ENCODE data around the gene PRKCB.
"Not testable (repeated sequence)": the region's sequence is repeated elsewhere in the genome, so short reads cannot be mapped to it uniquely, and the experiment has no call there.

The PRKCB gene

GRCh38 chr16:24235806-24236205, 400.0 kb downstream of the PRKCB start:
- no peak overlapping the region for H3K4me2 ChIP-seq
- H3K9ac ChIP-seq: no peak overlapping the region
- H3K27me3 ChIP-seq (ENCODE audit: insufficient read depth, low read depth): no peaks in the 10 kb centered on the region
- H3K4me1 ChIP-seq (ENCODE audit: low read depth, poor library complexity, severe bottlenecking): no peaks in the 10 kb centered on the region
- TF ChIP-seq CTCF (conservative IDR thresholded peaks at IDR 0.05; ENCODE audit: low read depth, low read length): no peak
- no peak overlapping the region for H2AFZ ChIP-seq (ENCODE audit: low read depth)
- no peak overlapping the region for H3K4me3 ChIP-seq (IDR thresholded peaks at IDR 0.05; ENCODE audit: insufficient read depth, low read depth, low read length)
- H3K36me3 ChIP-seq (ENCODE audit: insufficient read depth): no peaks in the 10 kb centered on the region
- no peaks in the 10 kb centered on the region for H4K20me1 ChIP-seq (ENCODE audit: insufficient read depth)
- H3K27ac ChIP-seq: no peak overlapping the region
- H3K79me2 ChIP-seq (ENCODE audit: insufficient read depth, low read depth): no peaks in the 10 kb centered on the region

- not testable (repeated sequence) for H3K4me1 ChIP-seq (ENCODE audit: low read depth, poor library complexity, severe bottlenecking); H3K36me3 ChIP-seq (ENCODE audit: insufficient read depth); H3K4me2 ChIP-seq; H3K9ac ChIP-seq; H2AFZ ChIP-seq (ENCODE audit: low read depth); H3K79me2 ChIP-seq (ENCODE audit: insufficient read depth, low read depth); H3K4me3 ChIP-seq (IDR thresholded peaks at IDR 0.05; ENCODE audit: insufficient read depth, low read depth, low read length); H4K20me1 ChIP-seq (ENCODE audit: insufficient read depth); H3K27ac ChIP-seq; H3K27me3 ChIP-seq (ENCODE audit: insufficient read depth, low read depth)
Measured at GRCh38 chr16:24238846-24239245, 403.1 kb downstream of the PRKCB start.

- no peaks in the 10 kb centered on the region for H3K4me1 ChIP-seq (ENCODE audit: low read depth, poor library complexity, severe bottlenecking)
- TF ChIP-seq CTCF (conservative IDR thresholded peaks at IDR 0.05; ENCODE audit: low read depth, low read length): no peak
- H4K20me1 ChIP-seq (ENCODE audit: insufficient read depth): no peaks in the 10 kb centered on the region
- no peak overlapping the region for H3K9ac ChIP-seq
- H3K79me2 ChIP-seq (ENCODE audit: insufficient read depth, low read depth): no peaks in the 10 kb centered on the region
- H3K4me2 ChIP-seq: no peak overlapping the region
- H3K27me3 ChIP-seq (ENCODE audit: insufficient read depth, low read depth): no peaks in the 10 kb centered on the region
- H3K4me3 ChIP-seq (IDR thresholded peaks at IDR 0.05; ENCODE audit: insufficient read depth, low read depth, low read length): no peak overlapping the region
- no peak overlapping the region for H2AFZ ChIP-seq (ENCODE audit: low read depth)
- H3K27ac ChIP-seq: no peak overlapping the region
- no peaks in the 10 kb centered on the region for H3K36me3 ChIP-seq (ENCODE audit: insufficient read depth)
Measured at GRCh38 chr16:24246911-24247607, 411.3 kb downstream of the PRKCB start.

- H3K4me2 ChIP-seq: no peak overlapping the region
Measured at GRCh38 chr16:24253192-24253591, 417.4 kb downstream of the PRKCB start.

More at GRCh38 chr16:24253192-24253591, 417.4 kb downstream of the PRKCB start:
- H3K79me2 ChIP-seq (ENCODE audit: insufficient read depth, low read depth): no peaks in the 10 kb centered on the region
- no peaks in the 10 kb centered on the region for H3K4me1 ChIP-seq (ENCODE audit: low read depth, poor library complexity, severe bottlenecking)
- H2AFZ ChIP-seq (ENCODE audit: low read depth): no peak overlapping the region
- H3K9ac ChIP-seq: no peak overlapping the region
- H3K4me3 ChIP-seq (IDR thresholded peaks at IDR 0.05; ENCODE audit: insufficient read depth, low read depth, low read length): no peak overlapping the region
- no peaks in the 10 kb centered on the region for H3K36me3 ChIP-seq (ENCODE audit: insufficient read depth)
- TF ChIP-seq CTCF (conservative IDR thresholded peaks at IDR 0.05; ENCODE audit: low read depth, low read length): peak; percentile 92
- no peaks in the 10 kb centered on the region for H4K20me1 ChIP-seq (ENCODE audit: insufficient read depth)
- H3K27me3 ChIP-seq (ENCODE audit: insufficient read depth, low read depth): no peaks in the 10 kb centered on the region
- no peak overlapping the region for H3K27ac ChIP-seq
